ENCODE results near the gene DLX2. TPM values are rescaled to one million over a fixed set of nuclear protein-coding genes. Genes with fewer than 3 reads are reported as not detected.

The DLX2 gene
- total RNA-seq, 1 donor from 2014 or later = 21.1 TPM

- H3K27ac Mint-ChIP-seq (ENCODE audit: unreplicated experiment) = no peak overlapping the region
- TF ChIP-seq CTCF (conservative IDR thresholded peaks at IDR 0.05) = peak; percentile 63
- DNase-seq (ENCODE audit: low read depth, low spot score) = no peak
- H3K4me1 Mint-ChIP-seq = no peaks in the 10 kb centered on the region
- H3K27me3 Mint-ChIP-seq (ENCODE audit: low read depth) = peaks cover 9% of the 10 kb centered on the region
- H3K36me3 Mint-ChIP-seq (ENCODE audit: low read depth) = no peaks in the 10 kb centered on the region
- no peak overlapping the region for H3K4me3 Mint-ChIP-seq
- no peaks in the 10 kb centered on the region for H3K9me3 Mint-ChIP-seq
Measured at GRCh38 chr2:172113617-172114016, 10.9 kb upstream of the DLX2 start.

DNA sequence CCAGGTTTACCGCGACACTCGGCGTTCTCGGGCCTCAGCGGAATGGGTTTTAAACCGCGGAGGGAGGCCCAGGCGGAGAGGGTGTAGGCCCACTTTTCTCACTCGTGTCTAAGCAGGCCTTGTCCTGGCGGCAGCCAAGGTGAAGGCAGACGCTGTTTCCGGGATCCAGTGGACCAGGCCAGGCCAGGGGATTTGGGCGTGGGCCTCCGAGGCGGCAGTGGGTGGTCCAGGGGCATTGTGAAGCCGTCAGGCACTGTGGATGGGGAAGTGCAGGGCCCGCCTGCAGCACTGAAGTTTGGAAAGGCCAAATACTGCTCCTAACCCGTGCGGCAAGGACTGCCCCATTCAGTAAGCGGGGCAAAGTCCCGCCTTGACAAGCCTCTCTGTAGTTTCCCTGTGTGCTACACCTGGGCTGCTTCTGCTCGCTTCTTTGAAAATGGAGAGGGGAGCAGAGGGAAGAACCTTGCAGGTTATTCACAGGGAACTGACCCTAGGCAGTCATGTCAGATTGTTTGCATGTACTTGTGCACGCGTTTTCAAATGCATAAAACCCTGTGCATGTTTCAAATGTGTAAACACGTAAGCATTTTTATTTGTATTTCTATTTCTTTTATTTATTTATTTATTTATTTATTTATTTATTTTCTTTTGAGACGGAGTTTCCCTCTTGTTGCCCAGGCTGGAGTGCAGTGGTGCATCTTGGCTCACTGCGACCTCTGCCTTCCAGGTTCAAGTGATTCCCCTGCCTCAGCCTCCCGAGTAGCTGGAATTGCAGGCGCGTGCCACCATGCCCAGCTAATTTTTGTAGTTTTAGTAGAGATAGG is 7.5 kb upstream of the DLX2 start:
- Mint-ChIP-seq H3K4me3 (peak overlapping the region; percentile 19), H3K27ac (ENCODE audit: unreplicated experiment) (no peak overlapping the region), H3K4me1 (peaks cover 16% of the 10 kb centered on the region), H3K9me3 (no peaks in the 10 kb centered on the region), H3K27me3 (ENCODE audit: low read depth) (peaks cover 41% of the 10 kb centered on the region), H3K36me3 (ENCODE audit: low read depth) (no peaks in the 10 kb centered on the region)
- TF ChIP-seq CTCF (conservative IDR thresholded peaks at IDR 0.05) = no peak
- DNase-seq (ENCODE audit: low read depth, low spot score) = no peak

GRCh38 chr2:172109256-172109987 is 6.7 kb upstream of the DLX2 start:
- TF ChIP-seq CTCF (conservative IDR thresholded peaks at IDR 0.05) = no peak
- no peak overlapping the region for H3K27ac Mint-ChIP-seq (ENCODE audit: unreplicated experiment)
- no peak for DNase-seq (ENCODE audit: low read depth, low spot score)
- peak overlapping the region; percentile 19 for H3K4me3 Mint-ChIP-seq
- peaks cover 17% of the 10 kb centered on the region for H3K4me1 Mint-ChIP-seq
- no peaks in the 10 kb centered on the region for H3K9me3 Mint-ChIP-seq
- no peaks in the 10 kb centered on the region for H3K36me3 Mint-ChIP-seq (ENCODE audit: low read depth)
- peaks cover 49% of the 10 kb centered on the region for H3K27me3 Mint-ChIP-seq (ENCODE audit: low read depth)

DNA sequence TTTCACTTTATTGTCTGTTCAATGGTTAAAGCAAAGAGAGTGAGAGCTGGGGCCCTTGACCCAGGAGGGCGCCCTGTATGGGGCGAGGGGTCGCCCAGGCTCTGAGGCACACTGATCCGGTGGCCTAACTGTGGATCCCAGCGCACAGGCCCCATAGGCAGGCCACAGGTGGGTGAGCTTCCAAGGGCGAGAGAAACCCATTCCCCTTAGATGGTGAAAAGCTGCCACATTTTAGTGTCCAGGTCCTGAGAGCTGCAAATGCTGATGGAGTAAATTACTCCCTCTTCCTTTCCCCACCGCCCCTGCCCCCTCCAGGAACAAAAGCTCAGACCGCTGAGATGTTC is 5.9 kb upstream of the DLX2 start:
- no peaks in the 10 kb centered on the region for H3K36me3 Mint-ChIP-seq (ENCODE audit: low read depth)
- H3K9me3 Mint-ChIP-seq = no peaks in the 10 kb centered on the region
- peaks cover 58% of the 10 kb centered on the region for H3K27me3 Mint-ChIP-seq (ENCODE audit: low read depth)
- no peak for TF ChIP-seq CTCF (conservative IDR thresholded peaks at IDR 0.05)
- peak overlapping the region; percentile 38 for H3K4me3 Mint-ChIP-seq
- H3K4me1 Mint-ChIP-seq = peaks cover 23% of the 10 kb centered on the region
- no peak for DNase-seq (ENCODE audit: low read depth, low spot score)
- no peak overlapping the region for H3K27ac Mint-ChIP-seq (ENCODE audit: unreplicated experiment)

DNA sequence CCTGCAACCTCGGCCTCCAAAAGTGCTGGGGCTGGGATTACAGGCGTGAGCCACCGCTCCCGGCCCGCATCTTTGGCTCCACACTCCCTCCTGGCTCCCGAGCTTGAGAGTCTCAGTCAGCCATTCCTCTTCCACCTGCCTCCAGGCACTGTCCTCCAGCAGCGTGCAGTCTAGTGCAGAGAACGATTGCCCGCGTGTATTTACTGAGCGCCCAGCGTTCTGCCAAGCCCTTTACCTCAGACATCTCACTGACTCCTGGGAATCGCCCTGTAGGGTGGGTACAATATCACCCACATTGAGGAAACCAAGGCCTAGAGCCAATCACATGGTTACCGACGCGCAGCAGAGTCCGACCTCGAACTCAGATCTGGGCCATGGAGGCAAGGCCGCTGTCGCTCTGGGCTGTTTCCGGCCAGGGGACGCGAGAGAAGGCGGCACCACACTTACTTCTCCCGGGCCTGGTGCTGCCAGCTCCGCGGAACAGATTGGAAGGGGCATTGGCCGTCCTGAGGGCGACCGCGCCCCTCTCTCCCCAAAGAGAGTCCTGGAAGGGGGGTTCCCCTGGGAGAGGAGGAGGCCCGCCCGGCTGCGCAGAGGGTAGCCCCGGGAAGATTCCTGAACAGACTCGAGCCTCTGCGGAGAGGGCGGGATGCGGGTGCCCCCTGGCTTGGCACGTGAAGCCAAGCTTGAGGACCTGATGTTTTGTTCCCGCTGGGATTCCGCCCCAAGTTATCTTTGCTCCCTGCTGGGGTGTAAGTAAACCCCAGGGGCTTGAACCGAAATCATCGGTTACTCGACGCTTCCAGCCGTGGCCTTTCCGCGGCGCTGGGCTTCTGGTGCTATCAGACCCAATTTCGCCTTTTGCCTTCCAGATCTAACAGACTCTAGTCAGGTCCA is 5.2 kb upstream of the DLX2 start:
- peaks cover 64% of the 10 kb centered on the region for H3K27me3 Mint-ChIP-seq (ENCODE audit: low read depth)
- peak overlapping the region; percentile 38 for H3K4me3 Mint-ChIP-seq
- no peak for TF ChIP-seq CTCF (conservative IDR thresholded peaks at IDR 0.05)
- DNase-seq (ENCODE audit: low read depth, low spot score) = no peak
- peaks cover 29% of the 10 kb centered on the region for H3K4me1 Mint-ChIP-seq
- no peak overlapping the region for H3K27ac Mint-ChIP-seq (ENCODE audit: unreplicated experiment)
- no peaks in the 10 kb centered on the region for H3K36me3 Mint-ChIP-seq (ENCODE audit: low read depth)
- no peaks in the 10 kb centered on the region for H3K9me3 Mint-ChIP-seq
